Left ventricle myocardium superior (tissue), 1 donor: ENCODE data around the gene GPR153. TPM values are rescaled to one million over a fixed set of nuclear protein-coding genes. Genes with fewer than 3 reads are reported as not detected.
A peak's percentile ranks its signal among the peaks of the same experiment; 100 is the strongest.
"Not testable (repeated sequence)": the region's sequence is repeated elsewhere in the genome, so short reads cannot be mapped to it uniquely, and the experiment has no call there.

Experiments
- ATAC-seq: fragments of 200-7000 bp; cut with Tn5 transposase; one replicate; pipeline ENCODE4 v1.9.1; 2020; ENCODE audit warnings: mild to moderate bottlenecking, moderate library complexity
- DNase-seq: peaks from one replicate; pipeline ENCODE4 v3.0.0-alpha.2; 2020
- intact Hi-C: fragments of 100-400 bp; cut with micrococcal nuclease; formaldehyde crosslinking; loops from one replicate; pipeline ENCODE4 v1.11.0; 2022
- total RNA-seq: library from RNA; stranded (reverse); fragmentation: NEBNext Ultra II Directional; extraction: Animal tissue kit (Norgen Biotek cat#: 25700); gene quantifications from one replicate; pipeline ENCODE4 v1.2.1, GENCODE V29; 2021
- donor health status: DM: no; HTN: yes; CAD: no; lungs with severe emphysema.

Gene GPR153
- total RNA-seq, 1 donor from 2014 or later, result 7.7 TPM

DNA sequence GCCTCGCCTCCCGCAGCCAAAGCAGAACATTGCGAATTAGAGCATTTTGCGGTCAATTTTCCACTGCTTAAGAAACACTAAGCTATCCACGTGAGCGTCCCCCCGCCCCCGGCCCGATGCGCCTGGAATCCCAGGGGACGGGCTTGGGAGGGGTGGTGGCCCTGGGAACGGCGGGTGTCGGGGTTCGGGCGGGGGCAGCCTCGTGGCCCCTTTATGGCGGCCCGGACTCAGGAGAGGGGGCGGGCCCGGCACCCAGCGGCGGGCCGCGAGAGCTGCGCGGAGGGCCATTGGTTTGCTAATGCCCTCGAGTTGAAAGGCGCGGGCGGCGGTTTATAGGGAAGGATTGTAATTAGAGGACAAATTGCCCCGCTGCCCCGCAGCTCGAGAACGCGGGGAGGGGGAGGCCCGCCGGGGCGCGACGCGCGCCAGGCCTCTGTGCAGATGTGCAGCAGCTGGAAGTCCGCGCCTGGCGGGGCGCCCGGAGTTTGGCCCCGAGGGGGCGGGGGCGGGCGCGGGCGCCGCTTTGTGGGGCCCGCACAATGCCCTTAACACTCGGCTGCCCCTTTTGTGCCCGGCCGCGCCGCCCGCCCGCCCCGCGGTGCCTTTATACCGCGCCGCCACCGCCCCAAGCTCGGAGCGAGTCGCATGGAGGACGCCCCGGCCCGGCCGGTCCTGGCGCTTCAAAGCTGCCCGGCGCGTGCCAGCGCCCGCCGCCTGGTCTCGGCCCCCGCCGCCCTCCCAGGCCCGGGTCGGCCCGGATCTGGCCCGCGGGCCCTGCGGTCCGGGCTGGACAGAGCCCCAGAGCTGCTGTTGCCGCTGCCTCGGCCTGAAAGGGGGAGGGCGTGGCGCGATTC is 18.8 kb downstream of the GPR153 start:
- intact Hi-C loops, result loop anchor here (10.0 kb wide), 1 partner anchor 103 kb away; no protein-coding TSS in a partner anchor
- DNase-seq (peak; percentile 61), ATAC-seq (no peak)

DNA sequence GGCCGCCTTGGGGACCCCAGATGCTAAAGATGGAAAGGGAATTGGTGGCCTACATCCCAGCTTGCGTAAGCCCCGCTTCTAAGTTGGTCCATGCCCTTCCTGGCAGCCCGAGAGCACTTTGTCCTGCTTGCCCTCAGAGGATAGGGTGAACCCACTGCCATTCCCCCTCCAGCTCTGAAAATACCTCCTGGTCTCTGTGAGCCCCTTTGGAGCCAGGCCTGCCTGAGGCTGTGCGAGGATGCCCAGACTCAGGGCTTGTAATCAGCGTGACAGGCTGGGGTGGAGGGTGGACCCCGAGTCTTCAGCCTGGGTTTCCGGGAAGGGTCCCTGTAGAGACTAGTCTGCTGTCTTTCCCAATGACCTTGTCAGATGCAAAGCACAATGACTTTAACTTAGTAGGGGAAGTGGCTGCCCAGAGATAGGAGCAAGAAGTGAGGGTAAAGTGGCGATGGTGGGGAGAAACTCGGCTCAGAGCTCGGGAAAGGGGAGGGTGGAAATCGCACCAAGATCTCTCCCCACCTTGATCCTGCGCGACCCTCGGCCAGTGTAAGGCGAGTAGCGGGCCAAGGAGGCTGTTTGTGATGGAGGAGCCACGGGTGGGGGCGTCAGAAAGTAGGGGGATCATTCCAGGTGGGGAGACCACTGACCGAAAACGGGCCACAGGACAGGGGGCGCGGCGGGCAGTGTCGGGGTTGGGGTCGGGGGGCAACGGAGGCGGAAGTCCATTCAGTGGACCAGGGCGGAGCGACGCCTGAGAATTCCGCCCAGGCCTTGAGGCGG is 19.6 kb downstream of the GPR153 start:
- DNase-seq (no peak), ATAC-seq (no peak)
- intact Hi-C loops, result loop anchor here (10.0 kb wide), 1 partner anchor 104 kb away; no protein-coding TSS in a partner anchor

DNA sequence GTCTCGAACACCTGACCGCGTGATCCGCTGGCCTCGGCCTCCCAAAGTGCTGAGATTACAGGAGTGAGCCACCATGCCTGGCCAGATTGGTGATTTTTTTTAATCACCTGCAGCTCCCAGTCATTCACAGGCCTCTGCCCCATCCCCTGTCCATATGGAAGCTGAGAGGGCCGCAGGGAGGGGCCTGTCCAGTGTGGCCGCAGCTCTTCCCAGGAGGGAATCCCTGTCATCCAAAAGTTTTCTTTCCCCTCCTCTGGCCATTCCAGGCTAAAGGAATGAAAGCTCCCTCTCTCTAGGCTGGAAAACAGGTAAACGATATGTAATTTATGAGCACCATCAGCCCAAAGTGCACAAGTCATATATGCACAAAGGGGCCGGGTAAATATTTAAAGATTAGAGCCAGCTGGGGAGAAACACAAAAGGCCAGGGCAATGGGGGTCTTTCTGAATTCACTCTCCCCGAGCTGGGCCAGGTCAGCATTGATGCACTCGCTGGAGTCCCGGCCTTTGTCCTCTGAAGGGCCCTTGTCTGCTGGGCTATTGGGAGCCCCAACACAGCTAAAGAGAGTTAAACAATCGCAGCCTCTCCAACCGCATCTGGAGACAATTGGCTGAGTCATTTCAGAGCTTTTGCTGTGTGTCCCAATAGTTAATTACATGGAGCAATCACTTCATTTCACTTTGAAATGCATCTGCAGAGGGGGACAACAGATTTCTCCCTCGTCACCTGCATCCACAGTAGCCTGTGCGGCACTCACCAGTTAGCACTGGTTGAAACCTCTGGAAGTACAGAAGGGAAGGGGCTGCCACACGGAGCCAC is 20.7 kb downstream of the GPR153 start:
- no peak for ATAC-seq
- DNase-seq, result no peak
- intact Hi-C loops, result loop anchor here (10.0 kb wide), 1 partner anchor 105 kb away; no protein-coding TSS in a partner anchor

DNA sequence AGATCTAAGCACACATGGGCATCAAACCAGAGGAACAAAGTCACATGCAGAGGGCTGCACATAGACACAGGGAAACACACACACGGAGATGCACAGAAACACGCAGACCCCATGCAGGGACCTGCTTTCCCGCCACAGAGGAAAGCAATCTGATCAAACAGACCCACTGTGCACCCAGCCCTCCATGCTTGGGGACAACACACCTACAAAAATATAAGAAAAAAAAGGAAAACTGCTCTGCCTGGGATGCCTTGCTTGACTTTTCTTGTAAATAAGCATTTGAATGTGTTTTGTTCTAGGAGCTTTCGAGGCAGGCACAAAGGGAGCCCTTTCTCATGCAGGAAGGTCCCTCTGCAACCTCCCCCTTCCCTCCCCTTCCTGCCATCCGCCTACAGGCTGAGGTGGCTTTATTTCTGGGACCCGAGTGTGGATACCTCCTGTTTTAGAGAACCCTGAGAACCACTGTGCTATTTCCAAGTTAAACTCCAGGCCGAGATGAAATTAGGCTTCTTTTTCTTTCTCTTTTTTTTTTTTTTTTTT is 21.6 kb downstream of the GPR153 start:
- no peak for DNase-seq
- intact Hi-C loops, result no loop called here
- ATAC-seq, result no peak

DNA sequence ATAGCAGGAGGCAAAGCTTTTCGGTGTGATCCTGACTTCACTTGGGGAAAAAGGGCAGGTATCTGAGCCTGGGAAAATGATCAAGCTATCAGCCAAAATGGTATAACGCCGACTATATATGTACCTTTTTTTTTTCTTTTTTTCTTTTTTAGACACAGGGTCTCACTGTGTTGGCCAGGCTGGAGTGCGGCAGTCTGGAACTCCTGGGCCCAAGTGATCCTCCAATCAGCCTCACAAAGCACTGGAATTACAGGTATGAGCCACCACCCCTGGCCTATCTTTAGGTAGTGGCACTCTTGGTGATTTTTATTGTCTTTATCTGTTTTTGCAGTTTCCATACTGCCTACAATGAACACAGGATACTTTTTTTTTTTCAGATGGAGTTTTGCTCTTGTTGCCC is 23.8 kb downstream of the GPR153 start:
- DNase-seq (no peak), ATAC-seq (no peak)
- intact Hi-C loops, result no loop called here

DNA sequence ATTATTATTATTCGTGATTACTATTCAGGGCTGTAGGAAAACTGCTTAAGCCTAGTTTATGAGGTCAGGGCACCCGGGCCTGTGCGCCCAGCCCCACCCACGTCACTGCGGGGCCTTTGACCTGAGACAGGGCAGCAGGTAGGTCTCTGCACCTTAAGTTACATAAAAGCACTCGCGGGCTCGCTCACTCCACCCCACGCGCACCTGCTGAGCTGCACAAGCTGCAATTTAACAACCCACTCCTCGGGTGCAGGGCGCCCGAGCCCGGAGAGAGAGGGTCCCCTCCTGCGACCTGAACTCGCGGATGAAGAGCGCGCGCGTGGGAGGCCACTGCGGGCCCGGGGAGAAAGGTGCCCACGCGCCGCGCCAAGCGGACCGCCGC is 25.6 kb downstream of the GPR153 start:
- intact Hi-C loops, result no loop called here
- ATAC-seq, result peak; percentile 2
- DNase-seq, result no peak

DNA sequence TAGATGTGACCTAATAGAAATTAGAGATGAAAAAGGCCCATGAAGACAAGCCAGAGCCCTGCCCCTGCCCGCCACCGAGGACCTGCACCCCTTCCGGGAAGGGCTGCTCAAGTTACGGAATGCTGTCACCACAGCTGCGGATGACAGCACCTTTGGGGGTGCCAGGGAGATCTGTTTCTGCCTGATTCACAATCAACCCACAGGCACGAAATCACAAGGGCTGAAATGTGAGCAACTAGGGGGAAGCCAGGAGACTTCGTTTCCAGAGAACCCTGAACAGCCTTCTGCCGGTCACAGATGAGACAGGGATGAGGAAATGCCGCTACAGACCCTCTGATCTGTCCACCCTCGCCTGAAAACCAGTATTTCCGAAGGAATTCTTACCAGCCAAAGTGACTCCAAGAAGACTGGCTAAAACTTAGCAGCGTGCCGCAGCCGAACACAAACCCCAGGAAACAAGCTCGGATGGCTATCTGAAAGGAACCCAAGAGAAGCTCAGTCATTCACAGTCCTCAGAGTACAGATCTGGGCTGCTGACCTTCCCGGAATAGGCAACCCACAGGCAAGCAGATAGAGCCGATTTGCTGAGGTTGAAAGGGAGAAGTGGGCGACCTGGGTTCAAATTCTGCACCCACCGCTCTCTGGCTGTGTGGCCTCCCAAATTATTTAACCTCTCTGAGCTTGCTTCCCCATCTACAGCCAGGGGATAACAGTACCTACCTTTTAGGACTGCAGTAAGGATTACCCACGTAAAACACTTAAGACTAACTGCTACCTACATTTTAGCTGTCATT is 26.2 kb downstream of the GPR153 start:
- intact Hi-C loops, result no loop called here
- no peak for DNase-seq

DNA sequence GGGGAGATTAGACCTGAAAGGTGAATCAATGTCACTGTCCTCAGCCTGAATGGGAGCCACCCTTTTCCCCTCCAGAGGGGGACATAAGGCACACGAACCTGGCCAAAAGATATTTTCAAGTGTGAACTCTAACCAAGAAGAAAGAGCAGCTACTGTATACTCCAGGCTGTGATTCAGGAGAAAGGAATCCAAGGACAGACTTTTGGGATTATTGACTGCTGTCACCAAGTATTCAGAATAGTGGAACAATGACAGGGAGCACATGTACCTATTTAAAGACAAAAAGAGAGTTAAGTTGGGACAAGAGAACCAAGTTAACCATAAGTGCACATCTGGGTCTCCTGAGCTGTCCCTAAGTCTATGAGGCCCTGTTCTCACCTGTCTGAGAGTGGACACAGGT is 27.5 kb downstream of the GPR153 start:
- no peak for DNase-seq
- intact Hi-C loops, result no loop called here
- no peak for ATAC-seq

More for the DNA sequence above, 26.2 kb downstream of the GPR153 start:
- ATAC-seq, result no peak

DNA sequence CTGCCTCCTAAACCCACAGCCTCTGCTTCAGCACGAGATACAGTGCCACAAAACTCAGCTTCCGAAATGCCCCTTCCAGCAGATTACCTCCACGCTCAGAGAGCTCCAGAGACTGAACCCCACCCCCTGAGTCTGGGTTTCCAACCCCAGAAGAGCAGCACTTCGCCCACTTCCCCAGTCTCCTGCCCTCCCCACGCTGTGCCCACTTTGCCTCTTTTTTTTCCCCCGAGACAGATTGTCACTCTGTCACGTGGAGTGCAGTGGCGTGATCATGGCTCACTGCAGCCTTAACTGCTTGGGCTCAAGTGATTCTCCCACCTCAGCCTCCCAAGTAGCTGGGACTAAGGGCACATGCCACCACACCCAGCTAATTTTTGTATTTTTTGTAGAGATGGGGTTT is 35.2 kb downstream of the GPR153 start:
- DNase-seq, result no peak
- intact Hi-C loops, result no loop called here
- no peak for ATAC-seq

DNA sequence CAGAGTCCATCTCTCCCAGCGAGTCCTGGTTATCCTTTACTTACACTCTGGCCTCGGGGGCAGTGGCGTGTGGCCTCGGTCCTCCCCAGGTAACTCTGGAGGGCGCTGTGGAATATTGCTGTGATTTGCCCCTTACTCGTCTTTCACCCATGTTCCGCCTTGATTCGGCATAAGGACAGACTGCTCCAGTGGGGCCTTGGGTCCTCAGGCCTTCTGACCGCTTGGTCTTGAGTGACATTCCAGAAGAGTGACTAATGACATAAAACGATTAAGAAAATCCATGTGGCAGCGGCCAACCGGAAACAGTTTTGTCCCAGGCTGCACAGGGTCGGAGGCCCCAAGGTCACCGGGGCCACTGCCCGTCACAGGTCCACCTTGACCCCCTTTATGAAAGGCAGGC is 36.2 kb downstream of the GPR153 start:
- no peak for ATAC-seq
- intact Hi-C loops, result no loop called here
- no peak for DNase-seq

DNA sequence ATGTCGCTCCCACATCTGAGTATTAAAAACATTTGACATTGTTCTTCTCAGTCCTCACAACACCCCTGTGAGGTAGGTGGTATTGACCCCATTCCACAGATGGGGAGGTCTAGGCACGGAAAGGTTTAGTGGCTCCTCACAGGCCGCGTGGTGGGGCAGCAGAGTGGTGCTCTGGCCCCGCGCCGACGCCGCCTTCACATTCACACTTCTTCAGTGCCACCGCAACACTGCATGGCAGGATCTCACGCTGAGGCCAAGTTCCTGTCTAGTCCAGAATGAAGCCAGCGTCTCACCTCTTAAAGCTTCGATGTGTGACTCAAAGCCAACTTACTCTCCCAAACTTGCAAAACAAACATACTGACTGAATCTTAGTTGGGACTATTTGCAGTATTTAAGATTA is 37.3 kb downstream of the GPR153 start:
- peak; percentile 77 for DNase-seq
- ATAC-seq, result peak; percentile 81
- intact Hi-C loops, result no loop called here

DNA sequence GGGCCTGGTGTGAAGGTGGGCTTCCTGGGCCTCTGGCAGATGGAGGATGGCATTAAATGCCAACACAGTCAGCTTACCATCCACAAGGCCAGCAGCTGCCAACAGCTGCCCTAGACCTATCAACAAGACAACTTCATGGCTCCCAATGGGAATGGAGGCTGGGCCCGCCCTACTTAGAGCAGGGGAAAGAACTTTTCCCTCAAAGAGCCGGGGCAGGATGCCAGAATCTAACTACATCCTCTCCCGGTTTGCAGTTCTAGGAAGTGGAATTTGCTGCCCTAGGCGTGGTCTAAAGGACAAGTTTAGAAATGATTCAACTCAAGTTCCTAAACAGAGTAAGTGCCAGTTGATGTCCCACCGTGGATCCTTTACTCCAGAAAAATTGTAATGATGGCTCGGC is 38.3 kb downstream of the GPR153 start:
- intact Hi-C loops, result no loop called here
- ATAC-seq (peak; percentile 75), DNase-seq (peak; percentile 74)

DNA sequence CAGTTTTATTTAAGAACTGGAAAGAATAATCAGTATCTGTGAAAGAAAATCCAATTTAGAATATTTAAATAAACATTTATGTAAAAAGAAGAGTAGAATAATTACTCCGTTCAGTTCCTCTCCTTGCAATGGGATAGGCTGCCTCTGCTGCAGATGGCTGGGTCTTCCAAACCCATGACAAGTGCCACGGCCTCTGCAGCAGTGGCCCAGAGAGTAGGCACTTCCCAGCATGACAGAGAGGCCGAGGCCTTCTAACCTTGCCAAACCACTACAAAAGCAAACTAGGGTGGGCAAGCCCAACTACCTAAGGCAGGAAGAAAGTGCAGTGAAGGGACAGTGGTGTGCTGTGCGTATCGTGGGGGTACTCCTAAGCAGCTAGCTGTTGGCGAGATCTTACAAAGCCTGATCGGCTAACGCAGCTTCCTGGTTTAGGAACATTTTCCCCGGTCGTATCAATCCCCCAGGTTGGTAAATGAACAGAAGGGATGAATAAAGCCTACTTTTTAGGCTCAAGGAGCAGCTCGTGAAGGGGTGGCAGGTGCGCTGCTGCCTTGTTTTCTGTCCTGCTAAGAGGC is 39.6 kb downstream of the GPR153 start:
- DNase-seq (no peak), ATAC-seq (no peak)
- intact Hi-C loops, result no loop called here

DNA sequence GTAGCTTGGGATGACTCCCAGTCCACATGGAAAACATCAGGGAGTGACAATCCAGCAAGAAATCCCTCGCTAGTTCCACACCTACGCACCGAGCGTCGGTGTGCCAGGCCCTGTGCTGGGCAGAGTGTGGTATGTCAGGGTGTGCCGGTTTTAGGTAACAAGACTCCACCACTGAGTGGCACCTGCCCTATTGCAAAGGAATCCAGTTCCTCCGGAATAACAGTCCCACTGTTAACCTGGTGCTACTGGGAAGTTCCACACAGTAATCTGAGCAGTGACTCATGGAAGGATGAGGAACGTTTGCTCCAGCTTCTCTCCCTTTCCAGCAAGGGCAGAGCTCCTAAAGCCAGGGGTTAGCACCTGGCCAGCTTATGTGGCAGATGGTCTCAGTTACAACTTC is 40.7 kb downstream of the GPR153 start:
- intact Hi-C loops, result no loop called here
- no peak for ATAC-seq
- DNase-seq, result no peak

DNA sequence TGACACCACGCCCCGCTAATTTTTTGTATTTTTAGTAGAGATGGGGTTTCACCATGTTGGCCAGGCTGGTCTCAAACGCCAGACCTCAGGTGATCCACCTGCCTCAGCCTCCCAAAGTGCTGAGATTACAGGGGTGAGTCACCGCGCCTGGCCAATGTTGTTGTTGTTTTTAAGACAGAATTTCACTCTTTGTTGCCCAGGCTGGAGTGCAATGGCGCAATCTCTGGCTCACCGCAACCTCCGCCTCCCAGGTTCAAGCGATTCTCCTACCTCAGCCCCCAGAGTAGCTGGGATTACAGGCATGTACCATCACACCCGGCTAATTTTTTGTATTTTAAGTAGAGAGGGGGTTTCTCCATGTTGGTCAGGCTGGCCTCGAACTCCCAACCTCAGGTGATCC is 41.3 kb downstream of the GPR153 start:
- DNase-seq, intact Hi-C loops, ATAC-seq: not testable (repeated sequence)

DNA sequence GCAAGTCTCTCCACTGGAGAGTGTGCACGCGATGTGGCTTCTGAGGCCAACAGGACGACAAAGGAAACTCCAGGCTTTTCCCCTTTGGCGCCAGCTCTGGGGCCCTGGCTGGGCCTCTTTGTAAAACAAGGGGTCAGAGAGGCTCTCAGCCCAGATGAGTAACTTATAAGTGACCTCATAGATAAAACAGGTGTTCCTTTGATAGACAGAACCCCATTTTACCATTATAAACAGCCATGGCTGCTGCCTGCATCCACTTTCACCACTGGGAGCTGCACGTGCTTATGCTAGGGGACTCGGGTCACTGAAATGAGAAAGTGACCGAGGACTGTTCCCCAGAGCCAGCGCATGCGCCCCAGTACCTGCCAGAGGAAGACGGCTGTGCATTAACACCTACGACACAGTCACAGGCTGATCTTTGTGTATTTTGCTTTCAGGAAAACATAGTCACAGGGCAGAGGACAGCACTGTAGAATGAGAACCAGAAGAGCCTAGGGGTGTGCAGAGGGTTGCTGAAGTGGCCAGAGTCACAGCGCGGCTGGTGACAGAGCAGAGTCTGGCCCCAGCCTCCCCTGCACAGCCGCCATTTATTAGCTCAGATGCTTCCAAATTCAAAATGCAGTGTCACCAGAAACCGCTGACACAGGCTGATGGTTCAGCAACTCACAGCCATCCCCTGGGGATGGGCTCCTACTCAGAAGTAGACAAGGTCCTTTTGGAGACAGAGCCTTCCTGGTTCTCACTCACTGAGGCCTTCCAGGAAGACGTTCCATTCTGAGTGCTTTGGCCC is 42.3 kb downstream of the GPR153 start:
- intact Hi-C loops, result no loop called here
- DNase-seq (no peak), ATAC-seq (no peak)

DNA sequence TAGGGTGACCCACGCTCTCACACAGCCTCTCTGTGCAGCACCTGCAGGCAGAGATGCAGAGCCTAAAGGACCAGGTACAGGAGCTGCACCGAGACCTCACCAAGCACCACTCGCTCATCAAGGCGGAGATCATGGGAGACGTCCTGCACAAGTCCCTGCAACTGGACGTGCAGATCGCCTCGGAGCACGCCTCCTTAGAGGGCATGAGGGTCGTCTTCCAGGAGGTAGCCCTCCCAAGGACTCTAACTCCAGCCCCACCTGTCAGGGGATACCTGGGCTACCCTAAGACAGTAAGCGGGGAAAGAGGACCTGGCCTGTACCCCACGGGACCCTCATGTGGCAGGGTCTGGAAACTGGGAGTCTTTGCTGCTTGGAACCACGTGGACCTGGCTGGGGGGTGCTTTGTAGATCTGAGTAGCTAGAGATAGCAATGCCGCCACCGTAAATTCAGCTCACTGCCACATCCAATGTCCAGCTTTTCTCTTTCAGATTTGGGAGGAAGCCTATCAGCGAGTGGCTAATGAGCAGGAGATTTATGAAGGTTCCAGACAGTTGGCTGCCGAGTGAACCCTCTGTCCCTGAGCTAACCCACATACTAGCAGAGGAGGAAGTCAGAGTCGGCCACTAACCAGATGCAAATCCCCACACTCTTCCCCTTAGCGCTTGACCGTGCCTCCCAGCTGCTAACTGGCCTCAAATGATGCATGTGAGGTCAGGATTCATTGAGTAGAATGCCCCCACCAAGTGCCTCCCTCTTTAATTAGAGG is 48.5 kb downstream of the GPR153 start:
- DNase-seq (no peak), ATAC-seq (no peak)
- intact Hi-C loops, result no loop called here
